Gastroesophageal sphincter (tissue), 4 donors: ENCODE measurements around the gene SLC25A42. TPM values are rescaled to one million over a fixed set of nuclear protein-coding genes. Genes with fewer than 3 reads are reported as not detected.

ENCODE experiments used
- ATAC-seq: fragments of 150-250 bp; one replicate; pipeline ENCODE4 v1.9.1; 2016; ENCODE audit warnings: mild to moderate bottlenecking, moderate library complexity
- H3K27ac ChIP-seq, 4 donors: fragments of 200-600 bp; sonication (generic) in 3 of 4; 1 replicate in 3 of 4; 2 replicates in 1 of 4; pipeline ENCODE4 v1.5.1; 2016 to 2019
- H3K27me3 ChIP-seq: fragments of 200-600 bp; sonication (generic); one replicate; pipeline ENCODE4 v1.5.1; 2019
- H3K36me3 ChIP-seq, 2 donors: fragments of 200-600 bp; sonication (generic); one replicate each; pipeline ENCODE4 v1.5.1; 2019; ENCODE audit warnings: control low read depth in 1 of 2
- H3K4me1 ChIP-seq, 3 donors: fragments of 200-600 bp; sonication (generic); 1 replicate in 2 of 3; 2 replicates in 1 of 3; pipeline ENCODE4 v1.5.1; 2016 to 2019; ENCODE audit warnings: control low read depth in 2 of 3
- H3K4me3 ChIP-seq, 2 donors: fragments of 200-600 bp; sonication (generic); one replicate each; pipeline ENCODE4 v1.5.1; 2019; ENCODE audit warnings: mild to moderate bottlenecking in 1 of 2, moderate library complexity in 1 of 2
- H3K9me3 ChIP-seq, 3 donors: fragments of 200-600 bp; sonication (generic); one replicate each; pipeline ENCODE4 v1.5.1; 2017 to 2019; ENCODE audit warnings: control low read depth in 2 of 3
- CTCF ChIP-seq, 4 experiments: fragments of 200-600 bp in 2 of 4; fragments of 450-650 bp in 2 of 4; sonication (generic) in 1 of 4; IDR thresholded peaks; one replicate each; pipeline ENCODE4 v1.5.1; 2017 to 2019; ENCODE audit warnings: antibody characterized with exemption in 4 of 4, mild to moderate bottlenecking in 2 of 4, moderate library complexity in 2 of 4
- EP300 ChIP-seq: sonication (generic); formaldehyde crosslinking; IDR thresholded peaks from one replicate; pipeline ENCODE4 v1.6.1; 2017; ENCODE audit warnings: antibody characterized with exemption, mild to moderate bottlenecking
- POLR2A ChIP-seq, 2 donors: fragments of 450-650 bp; IDR thresholded peaks; one replicate each; pipeline ENCODE4 v1.6.1; 2017; ENCODE audit warnings: antibody characterized with exemption in 2 of 2, mild to moderate bottlenecking in 2 of 2, moderate library complexity in 1 of 2
- POLR2AphosphoS5 ChIP-seq: sonication (generic); formaldehyde crosslinking; IDR thresholded peaks from one replicate; pipeline ENCODE4 v1.6.1; 2017; ENCODE audit warnings: antibody characterized with exemption
- WGBS, 2 donors: methylation state at CpG; one replicate each; pipeline ENCODE4 v1.1.5; 2018; ENCODE audit warnings: low coverage in 1 of 2; 5-methylcytosine and 5-hydroxymethylcytosine counted together
- total RNA-seq, 4 donors: library from RNA; depleted of rRNA; stranded (reverse); fragments of >200 nt; gene quantifications; one replicate each; pipeline ENCODE4 v1.1.0, GENCODE V29; 2016

SLC25A42 gene
- total RNA-seq, 4 donors from 2014 or later: 8.8 to 16.0 (median 12.9) TPM

- TF ChIP-seq POLR2AphosphoS5 (no peak), POLR2A (IDR thresholded peaks at IDR 0.05) (no peak), EP300 (no peak), CTCF (IDR thresholded peaks at IDR 0.05) (no peak)
- no peak for ATAC-seq
- 50 to 66% methylated on average over 8 to 14 of the region's 16 CpGs for WGBS, 2 donors
- Histone ChIP-seq H3K27ac (no peak overlapping the region), H3K4me3 (no peak overlapping the region), H3K36me3 (peaks cover 0 to 33% of the 10 kb centered on the region in 2 donors), H3K27me3 (no peaks in the 10 kb centered on the region), H3K4me1 (no peaks in the 10 kb centered on the region), H3K9me3 (no peaks in the 10 kb centered on the region)
Measured at GRCh38 chr19:19081642-19082151, 17.9 kb downstream of the SLC25A42 start.

- Histone ChIP-seq H3K36me3 (peaks cover 0 to 31% of the 10 kb centered on the region in 2 donors), H3K27ac (no peak overlapping the region), H3K9me3 (no peaks in the 10 kb centered on the region), H3K4me3 (no peak overlapping the region), H3K4me1 (no peaks in the 10 kb centered on the region), H3K27me3 (no peaks in the 10 kb centered on the region)
- no peak for TF ChIP-seq POLR2A (IDR thresholded peaks at IDR 0.05)
- TF ChIP-seq POLR2AphosphoS5: no peak
- no peak for TF ChIP-seq CTCF (IDR thresholded peaks at IDR 0.05)
- no peak for TF ChIP-seq EP300
- no peak for ATAC-seq
- WGBS, 2 donors: 100% methylated on average over 1 of the region's 10 CpGs; no CpG with 5 or more reads in 1 of the 2 donors
Measured at GRCh38 chr19:19083413-19084178, 19.8 kb downstream of the SLC25A42 start.

- Histone ChIP-seq H3K27ac (no peak overlapping the region), H3K36me3 (peaks cover 0 to 29% of the 10 kb centered on the region in 2 donors), H3K4me1 (no peaks in the 10 kb centered on the region), H3K27me3 (no peaks in the 10 kb centered on the region), H3K9me3 (no peaks in the 10 kb centered on the region), H3K4me3 (no peak overlapping the region)
- ATAC-seq: no peak
- 84 to 86% methylated on average over 2 of the region's 2 CpGs for WGBS, 2 donors
- no peak for TF ChIP-seq CTCF (IDR thresholded peaks at IDR 0.05)
- no peak for TF ChIP-seq POLR2AphosphoS5
- no peak for TF ChIP-seq EP300
- no peak for TF ChIP-seq POLR2A (IDR thresholded peaks at IDR 0.05)
Measured at GRCh38 chr19:19087676-19088075, 23.9 kb downstream of the SLC25A42 start.

GRCh38 chr19:19094513-19094912, 30.7 kb downstream of the SLC25A42 start:
- no peaks in the 10 kb centered on the region for H3K4me1 ChIP-seq
- H3K36me3 ChIP-seq: peaks cover 0 to 51% of the 10 kb centered on the region in 2 donors
- TF ChIP-seq CTCF (IDR thresholded peaks at IDR 0.05): no peak
- TF ChIP-seq POLR2AphosphoS5: no peak
- no peak for TF ChIP-seq EP300
- TF ChIP-seq POLR2A (IDR thresholded peaks at IDR 0.05): no peak
- H3K27me3 ChIP-seq: no peaks in the 10 kb centered on the region
- H3K4me3 ChIP-seq: no peak overlapping the region
- no peak for ATAC-seq
- H3K27ac ChIP-seq: no peak overlapping the region
- WGBS, 2 donors: 75 to 90% methylated on average over 6 to 7 of the region's 7 CpGs
- no peaks in the 10 kb centered on the region for H3K9me3 ChIP-seq

GRCh38 chr19:19095691-19096090, 31.9 kb downstream of the SLC25A42 start:
- Histone ChIP-seq H3K36me3 (peaks cover 0 to 60% of the 10 kb centered on the region in 2 donors), H3K27ac (no peak overlapping the region), H3K9me3 (no peaks in the 10 kb centered on the region), H3K27me3 (no peaks in the 10 kb centered on the region), H3K4me1 (no peaks in the 10 kb centered on the region), H3K4me3 (no peak overlapping the region)
- TF ChIP-seq EP300 (no peak), CTCF (IDR thresholded peaks at IDR 0.05) (no peak), POLR2AphosphoS5 (no peak), POLR2A (IDR thresholded peaks at IDR 0.05) (no peak)
- 63 to 80% methylated on average over 1 to 6 of the region's 11 CpGs for WGBS, 2 donors
- ATAC-seq: no peak
